Esophagus (tissue), 2 donors: ENCODE results near the gene ZNF74. TPM values are rescaled to one million over a fixed set of nuclear protein-coding genes. Genes with fewer than 3 reads are reported as not detected.

ENCODE experiments used
- H3K27ac ChIP-seq, 2 donors: one replicate each; pipeline ENCODE4 v1.5.1; 2013; ENCODE audit warnings: low read depth in 2 of 2, mild to moderate bottlenecking in 2 of 2, inconsistent platforms in 1 of 2, low read length in 1 of 2, moderate library complexity in 1 of 2
- H3K27me3 ChIP-seq, 2 donors: one replicate each; pipeline ENCODE4 v1.6.1; 2013; ENCODE audit warnings: low read length in 2 of 2, control low read depth in 1 of 2, mild to moderate bottlenecking in 1 of 2; ENCODE audit not compliant: insufficient read depth in 2 of 2, control insufficient read depth in 1 of 2
- H3K36me3 ChIP-seq, 2 donors: one replicate each; pipeline ENCODE4 v1.6.1; 2013; ENCODE audit warnings: low read length in 1 of 2; ENCODE audit not compliant: control insufficient read depth in 2 of 2, insufficient read depth in 2 of 2
- H3K4me1 ChIP-seq, 2 donors: one replicate each; pipeline ENCODE4 v1.6.1; 2013; ENCODE audit warnings: low read length in 1 of 2; ENCODE audit not compliant: control insufficient read depth in 2 of 2, insufficient read depth in 2 of 2
- H3K4me3 ChIP-seq, 2 donors: one replicate each; pipeline ENCODE4 v1.5.1; 2013; ENCODE audit warnings: low read length in 2 of 2, mild to moderate bottlenecking in 2 of 2, low read depth in 1 of 2, moderate library complexity in 1 of 2
- H3K9me3 ChIP-seq, 2 donors: one replicate each; pipeline ENCODE4 v1.6.1; 2013; ENCODE audit warnings: mild to moderate bottlenecking in 2 of 2, low read depth in 1 of 2, low read length in 1 of 2, moderate library complexity in 1 of 2; ENCODE audit not compliant: control insufficient read depth in 2 of 2, insufficient read depth in 1 of 2
- WGBS, 2 donors: extraction: QIAGEN DNeasy Blood & Tissue Kit; methylation state at CpG; one replicate each; pipeline ENCODE4 v1.1.7; 2013; 5-methylcytosine and 5-hydroxymethylcytosine counted together
- polyA plus RNA-seq, 2 donors: library from polyadenylated mRNA; stranded (reverse); fragments of 200-250 nt; gene quantifications; one replicate each; pipeline ENCODE4 v1.2.3, GENCODE V29; 2013
- donor health status: healthy with polysubstance abuse.
- donor health status: Bipolar disorder and iron deficiency.

ZNF74 gene
- polyA plus RNA-seq, 2 donors: 3.8 to 4.0 TPM

GRCh38 chr22:20396639-20397038 is 2.7 kb downstream of the ZNF74 start:
- Histone ChIP-seq H3K4me1 (peaks cover 0 to 13% of the 10 kb centered on the region in 2 donors), H3K27me3 (no peaks in the 10 kb centered on the region), H3K27ac (no peak overlapping the region), H3K36me3 (peaks cover 0 to 3% of the 10 kb centered on the region in 2 donors), H3K9me3 (no peaks in the 10 kb centered on the region), H3K4me3 (no peak overlapping the region)
- WGBS, 2 donors: 95 to 96% methylated on average over 1 of the region's 1 CpG

GRCh38 chr22:20397498-20397897 is 3.5 kb downstream of the ZNF74 start:
- 93 to 95% methylated on average over 2 of the region's 2 CpGs for WGBS, 2 donors
- Histone ChIP-seq H3K36me3 (peaks cover 0 to 3% of the 10 kb centered on the region in 2 donors), H3K9me3 (no peaks in the 10 kb centered on the region), H3K4me3 (no peak overlapping the region), H3K27me3 (no peaks in the 10 kb centered on the region), H3K4me1 (peaks cover 0 to 13% of the 10 kb centered on the region in 2 donors), H3K27ac (no peak overlapping the region)

- no peaks in the 10 kb centered on the region for H3K27me3 ChIP-seq
- peaks cover 0 to 12% of the 10 kb centered on the region in 2 donors for H3K4me1 ChIP-seq
- no peak overlapping the region for H3K27ac ChIP-seq
- 96 to 97% methylated on average over 5 of the region's 5 CpGs for WGBS, 2 donors
- H3K4me3 ChIP-seq: no peak overlapping the region
- H3K36me3 ChIP-seq: peaks cover 0 to 3% of the 10 kb centered on the region in 2 donors
- no peaks in the 10 kb centered on the region for H3K9me3 ChIP-seq
Observed at GRCh38 chr22:20398420-20398819, 4.5 kb downstream of the ZNF74 start.

GRCh38 chr22:20399866-20400605 is 6.1 kb downstream of the ZNF74 start:
- Histone ChIP-seq H3K36me3 (peaks cover 0 to 5% of the 10 kb centered on the region in 2 donors), H3K4me1 (peaks cover 0 to 5% of the 10 kb centered on the region in 2 donors), H3K27ac (no peak overlapping the region), H3K9me3 (no peaks in the 10 kb centered on the region), H3K27me3 (no peaks in the 10 kb centered on the region), H3K4me3 (no peak overlapping the region)
- WGBS, 2 donors: 65 to 81% methylated on average over 4 of the region's 4 CpGs

GRCh38 chr22:20400606-20401375 is 6.8 kb downstream of the ZNF74 start:
- H3K4me3 ChIP-seq: no peak overlapping the region
- H3K27me3 ChIP-seq: no peaks in the 10 kb centered on the region
- no peak overlapping the region for H3K27ac ChIP-seq
- H3K9me3 ChIP-seq: no peaks in the 10 kb centered on the region
- H3K36me3 ChIP-seq: peaks cover 0 to 11% of the 10 kb centered on the region in 2 donors
- 91 to 95% methylated on average over 15 of the region's 15 CpGs for WGBS, 2 donors
- no peaks in the 10 kb centered on the region for H3K4me1 ChIP-seq

GRCh38 chr22:20401376-20402014 is 7.5 kb downstream of the ZNF74 start:
- WGBS, 2 donors: 95 to 96% methylated on average over 13 of the region's 13 CpGs
- H3K36me3 ChIP-seq: peaks cover 0 to 18% of the 10 kb centered on the region in 2 donors
- H3K9me3 ChIP-seq: peaks cover 0 to 4% of the 10 kb centered on the region in 2 donors
- H3K27me3 ChIP-seq: no peaks in the 10 kb centered on the region
- H3K4me1 ChIP-seq: no peaks in the 10 kb centered on the region
- no peak overlapping the region for H3K4me3 ChIP-seq
- no peak overlapping the region for H3K27ac ChIP-seq

- WGBS, 2 donors: 93 to 95% methylated on average over 9 of the region's 9 CpGs
- H3K36me3 ChIP-seq: peaks cover 0 to 20% of the 10 kb centered on the region in 2 donors
Observed at GRCh38 chr22:20402960-20403778, 9.2 kb downstream of the ZNF74 start.

GRCh38 chr22:20403779-20404140 is 9.8 kb downstream of the ZNF74 start:
- Histone ChIP-seq H3K9me3 (peaks cover 0 to 4% of the 10 kb centered on the region in 2 donors), H3K4me3 (no peak overlapping the region), H3K36me3 (peaks cover 0 to 20% of the 10 kb centered on the region in 2 donors), H3K27ac (no peak overlapping the region), H3K4me1 (no peaks in the 10 kb centered on the region), H3K27me3 (no peaks in the 10 kb centered on the region)
- WGBS, 2 donors: 96 to 97% methylated on average over 6 of the region's 6 CpGs

More at GRCh38 chr22:20402960-20403778, 9.2 kb downstream of the ZNF74 start:
- Histone ChIP-seq H3K9me3 (peaks cover 0 to 4% of the 10 kb centered on the region in 2 donors), H3K27me3 (no peaks in the 10 kb centered on the region), H3K27ac (no peak overlapping the region), H3K4me1 (no peaks in the 10 kb centered on the region), H3K4me3 (no peak overlapping the region)

GRCh38 chr22:20404881-20405280 is 10.9 kb downstream of the ZNF74 start:
- H3K4me1 ChIP-seq: no peaks in the 10 kb centered on the region
- H3K27me3 ChIP-seq: no peaks in the 10 kb centered on the region
- no peak overlapping the region for H3K4me3 ChIP-seq
- peaks cover 0 to 4% of the 10 kb centered on the region in 2 donors for H3K9me3 ChIP-seq
- peaks cover 0 to 20% of the 10 kb centered on the region in 2 donors for H3K36me3 ChIP-seq
- no peak overlapping the region for H3K27ac ChIP-seq
- 94% methylated on average over 18 of the region's 18 CpGs for WGBS, 2 donors
